ENCODE measurements around the gene FAM161A.
"Not testable (repeated sequence)": the region's sequence is repeated elsewhere in the genome, so short reads cannot be mapped to it uniquely, and the experiment has no call there.

The FAM161A gene

GRCh38 chr2:61834893-61835292 is 19.0 kb downstream of the FAM161A start:
- DNase-seq (ENCODE audit: low spot score) = no peak
- in situ Hi-C loops (cut with MboI; ENCODE audit: low pct_unique_long_range_greater_than_20kb, low sequenced_read_pairs, unreplicated experiment) = no loop called here
- no peak for TF ChIP-seq CTCF (IDR thresholded peaks at IDR 0.05; ENCODE audit: extremely low read depth, insufficient read depth, missing control alignments)

GRCh38 chr2:61833971-61834370 is 19.9 kb downstream of the FAM161A start:
- no peak for DNase-seq (ENCODE audit: low spot score)
- in situ Hi-C loops (cut with MboI; ENCODE audit: low pct_unique_long_range_greater_than_20kb, low sequenced_read_pairs, unreplicated experiment) = no loop called here
- no peak for TF ChIP-seq CTCF (IDR thresholded peaks at IDR 0.05; ENCODE audit: extremely low read depth, insufficient read depth, missing control alignments)

GRCh38 chr2:61832183-61832841 is 21.5 kb downstream of the FAM161A start:
- in situ Hi-C loops (cut with MboI; ENCODE audit: low pct_unique_long_range_greater_than_20kb, low sequenced_read_pairs, unreplicated experiment) = no loop called here
- no peak for TF ChIP-seq CTCF (IDR thresholded peaks at IDR 0.05; ENCODE audit: extremely low read depth, insufficient read depth, missing control alignments)
- DNase-seq (ENCODE audit: low spot score) = no peak

- no peak for DNase-seq (ENCODE audit: low spot score)
- no peak for TF ChIP-seq CTCF (IDR thresholded peaks at IDR 0.05; ENCODE audit: extremely low read depth, insufficient read depth, missing control alignments)
- in situ Hi-C loops (cut with MboI; ENCODE audit: low pct_unique_long_range_greater_than_20kb, low sequenced_read_pairs, unreplicated experiment) = no loop called here
These were observed 31.6 kb downstream of the FAM161A start for GRCh38 chr2:61822255-61822654.

GRCh38 chr2:61816480-61817355 is 37.1 kb downstream of the FAM161A start:
- DNase-seq (ENCODE audit: low spot score) = no peak
- in situ Hi-C loops (cut with MboI; ENCODE audit: low pct_unique_long_range_greater_than_20kb, low sequenced_read_pairs, unreplicated experiment) = no loop called here
- TF ChIP-seq CTCF (IDR thresholded peaks at IDR 0.05; ENCODE audit: extremely low read depth, insufficient read depth, missing control alignments) = no peak

- no peak for DNase-seq (ENCODE audit: low spot score)
- in situ Hi-C loops (cut with MboI; ENCODE audit: low pct_unique_long_range_greater_than_20kb, low sequenced_read_pairs, unreplicated experiment) = no loop called here
- TF ChIP-seq CTCF (IDR thresholded peaks at IDR 0.05; ENCODE audit: extremely low read depth, insufficient read depth, missing control alignments) = no peak
These were observed 39.2 kb downstream of the FAM161A start for GRCh38 chr2:61814539-61815160.

GRCh38 chr2:61813314-61813713 is 40.5 kb downstream of the FAM161A start:
- DNase-seq (ENCODE audit: low spot score); in situ Hi-C loops (cut with MboI; ENCODE audit: low pct_unique_long_range_greater_than_20kb, low sequenced_read_pairs, unreplicated experiment): not testable (repeated sequence)

Measured in GM13977 (cell line).